ENCODE data around the gene MAML3.

Gene MAML3

DNA sequence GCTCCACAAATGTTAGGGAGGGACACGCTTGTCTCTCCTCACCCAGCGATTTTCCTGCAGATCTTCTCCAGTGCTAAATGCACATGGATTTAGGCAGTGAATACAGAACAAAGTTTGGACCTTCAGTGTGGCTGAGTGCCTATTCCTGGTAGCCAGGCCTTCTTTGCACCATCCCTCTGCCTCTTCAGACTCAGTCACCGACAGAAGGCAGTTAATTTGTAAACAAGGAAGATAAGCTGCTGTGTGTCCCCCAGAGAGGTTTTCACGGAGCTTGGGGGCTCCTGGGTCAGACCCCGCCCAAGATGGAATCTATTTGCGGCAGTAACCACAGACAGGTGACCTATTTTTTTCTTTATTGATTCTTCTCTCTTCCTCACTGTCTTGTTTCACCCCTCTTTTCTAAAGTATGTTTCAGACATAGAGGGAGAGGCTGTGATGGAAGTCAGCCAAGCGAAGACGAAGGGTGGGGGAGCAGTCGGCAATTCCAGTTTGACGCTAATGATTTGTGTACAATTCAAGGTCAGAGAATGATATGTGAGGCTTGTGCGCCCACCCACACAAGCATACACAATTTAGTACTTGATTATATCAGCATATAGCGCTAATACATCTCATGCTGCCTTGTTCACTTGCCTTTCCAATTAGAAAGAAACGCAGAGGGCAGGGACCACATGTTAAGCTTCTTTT, 287.6 kb downstream of the MAML3 start:
- Histone ChIP-seq H3K9ac (ENCODE audit: low read length) (no peak overlapping the region), H3K27ac (ENCODE audit: low read length) (no peak overlapping the region)

DNA sequence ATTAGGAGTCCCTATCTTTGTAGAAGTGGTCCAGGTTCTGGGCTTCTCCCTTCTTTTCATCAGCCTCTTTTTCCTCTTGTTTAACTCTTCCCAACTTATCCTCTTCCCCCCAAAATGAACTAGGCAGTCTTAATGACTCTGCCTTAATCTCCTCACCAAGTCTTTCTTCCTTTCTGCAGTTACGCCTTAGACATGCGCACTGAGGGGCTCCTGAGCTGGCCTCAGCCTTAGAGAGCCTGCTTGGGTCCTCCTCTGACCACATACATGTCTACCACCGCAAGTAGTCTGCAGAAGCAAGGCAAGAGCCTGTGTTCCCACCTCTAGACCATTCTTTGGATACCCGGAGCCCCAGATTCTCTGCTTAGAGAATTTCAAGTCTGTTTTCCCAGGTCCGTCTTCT, 288.4 kb downstream of the MAML3 start:
- Histone ChIP-seq H3K9me3 (ENCODE audit: insufficient read depth, low read length) (no peaks in the 10 kb centered on the region), H3K27ac (ENCODE audit: low read length) (no peak overlapping the region), H3K4me1 (ENCODE audit: low read length) (no peaks in the 10 kb centered on the region), H3K36me3 (replicated peaks; ENCODE audit: low read depth, low read length) (no peaks in the 10 kb centered on the region), H3K79me2 (ENCODE audit: low read length) (no peaks in the 10 kb centered on the region), H3K9ac (ENCODE audit: low read length) (no peak overlapping the region), H3K4me3 (ENCODE audit: low read length) (no peak overlapping the region), H3K4me2 (ENCODE audit: low read length) (no peak overlapping the region), H3K27me3 (ENCODE audit: low read depth, low read length) (peaks cover 73% of the 10 kb centered on the region), H2AFZ (ENCODE audit: low read depth, low read length) (no peak overlapping the region), H4K20me1 (ENCODE audit: insufficient read depth, low read length) (peaks cover 1% of the 10 kb centered on the region; the same call in 1 of the 2 replicates)
- no peak for TF ChIP-seq EZH2phosphoT487 (IDR thresholded peaks at IDR 0.05; ENCODE audit: low read depth)
- TF ChIP-seq, protein P1, sequence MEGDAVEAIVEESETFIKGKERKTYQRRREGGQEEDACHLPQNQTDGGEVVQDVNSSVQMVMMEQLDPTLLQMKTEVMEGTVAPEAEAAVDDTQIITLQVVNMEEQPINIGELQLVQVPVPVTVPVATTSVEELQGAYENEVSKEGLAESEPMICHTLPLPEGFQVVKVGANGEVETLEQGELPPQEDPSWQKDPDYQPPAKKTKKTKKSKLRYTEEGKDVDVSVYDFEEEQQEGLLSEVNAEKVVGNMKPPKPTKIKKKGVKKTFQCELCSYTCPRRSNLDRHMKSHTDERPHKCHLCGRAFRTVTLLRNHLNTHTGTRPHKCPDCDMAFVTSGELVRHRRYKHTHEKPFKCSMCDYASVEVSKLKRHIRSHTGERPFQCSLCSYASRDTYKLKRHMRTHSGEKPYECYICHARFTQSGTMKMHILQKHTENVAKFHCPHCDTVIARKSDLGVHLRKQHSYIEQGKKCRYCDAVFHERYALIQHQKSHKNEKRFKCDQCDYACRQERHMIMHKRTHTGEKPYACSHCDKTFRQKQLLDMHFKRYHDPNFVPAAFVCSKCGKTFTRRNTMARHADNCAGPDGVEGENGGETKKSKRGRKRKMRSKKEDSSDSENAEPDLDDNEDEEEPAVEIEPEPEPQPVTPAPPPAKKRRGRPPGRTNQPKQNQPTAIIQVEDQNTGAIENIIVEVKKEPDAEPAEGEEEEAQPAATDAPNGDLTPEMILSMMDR (IDR thresholded peaks at IDR 0.05; ENCODE audit: low read depth, low read length): no peak

More for the DNA sequence above, 287.6 kb downstream of the MAML3 start:
- no peak overlapping the region for H3K4me3 ChIP-seq (ENCODE audit: low read length)
- H4K20me1 ChIP-seq (ENCODE audit: insufficient read depth, low read length): no peaks in the 10 kb centered on the region
- no peaks in the 10 kb centered on the region for H3K79me2 ChIP-seq (ENCODE audit: low read length)
- no peaks in the 10 kb centered on the region for H3K4me1 ChIP-seq (ENCODE audit: low read length)
- H3K4me2 ChIP-seq (ENCODE audit: low read length): no peak overlapping the region
- TF ChIP-seq, protein P1 (IDR thresholded peaks at IDR 0.05; ENCODE audit: low read depth, low read length): no peak
- TF ChIP-seq EZH2phosphoT487 (IDR thresholded peaks at IDR 0.05; ENCODE audit: low read depth): no peak
- H3K36me3 ChIP-seq (replicated peaks; ENCODE audit: low read depth, low read length): no peaks in the 10 kb centered on the region
- no peaks in the 10 kb centered on the region for H3K9me3 ChIP-seq (ENCODE audit: insufficient read depth, low read length)
- peaks cover 74% of the 10 kb centered on the region for H3K27me3 ChIP-seq (ENCODE audit: low read depth, low read length)
- no peak overlapping the region for H2AFZ ChIP-seq (ENCODE audit: low read depth, low read length)

DNA sequence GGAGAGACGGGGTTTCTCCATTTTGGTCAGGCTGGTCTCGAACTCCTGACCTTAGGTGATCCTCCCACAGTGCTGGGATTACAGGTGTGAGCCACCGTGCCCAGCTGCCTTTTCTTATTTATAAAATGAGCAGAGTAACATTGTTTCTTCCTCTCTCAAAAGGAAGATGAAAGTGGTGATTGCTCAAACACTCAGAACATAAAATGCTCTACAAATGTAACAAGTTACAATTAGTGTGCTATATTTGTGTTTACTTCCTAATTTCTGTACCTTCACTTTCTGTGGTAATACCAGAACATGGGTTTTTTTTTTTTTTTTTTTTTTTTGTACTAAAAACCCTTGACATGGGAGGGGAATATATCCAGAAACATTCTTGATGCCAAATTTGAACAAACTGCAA, 290.5 kb downstream of the MAML3 start:
- Histone ChIP-seq H3K4me3 (ENCODE audit: low read length) (no peak overlapping the region), H3K4me2 (ENCODE audit: low read length) (no peak overlapping the region), H3K9me3 (ENCODE audit: insufficient read depth, low read length) (no peaks in the 10 kb centered on the region), H3K36me3 (replicated peaks; ENCODE audit: low read depth, low read length) (no peaks in the 10 kb centered on the region), H2AFZ (ENCODE audit: low read depth, low read length) (no peak overlapping the region), H3K9ac (ENCODE audit: low read length) (no peak overlapping the region), H3K27me3 (ENCODE audit: low read depth, low read length) (peaks cover 67% of the 10 kb centered on the region), H3K27ac (ENCODE audit: low read length) (no peak overlapping the region), H3K4me1 (ENCODE audit: low read length) (peaks cover 9% of the 10 kb centered on the region), H3K79me2 (ENCODE audit: low read length) (no peaks in the 10 kb centered on the region), H4K20me1 (ENCODE audit: insufficient read depth, low read length) (peaks cover 9% of the 10 kb centered on the region; the same call in 1 of the 2 replicates)
- TF ChIP-seq, protein P1 (IDR thresholded peaks at IDR 0.05; ENCODE audit: low read depth, low read length): no peak
- TF ChIP-seq EZH2phosphoT487 (IDR thresholded peaks at IDR 0.05; ENCODE audit: low read depth): no peak

DNA sequence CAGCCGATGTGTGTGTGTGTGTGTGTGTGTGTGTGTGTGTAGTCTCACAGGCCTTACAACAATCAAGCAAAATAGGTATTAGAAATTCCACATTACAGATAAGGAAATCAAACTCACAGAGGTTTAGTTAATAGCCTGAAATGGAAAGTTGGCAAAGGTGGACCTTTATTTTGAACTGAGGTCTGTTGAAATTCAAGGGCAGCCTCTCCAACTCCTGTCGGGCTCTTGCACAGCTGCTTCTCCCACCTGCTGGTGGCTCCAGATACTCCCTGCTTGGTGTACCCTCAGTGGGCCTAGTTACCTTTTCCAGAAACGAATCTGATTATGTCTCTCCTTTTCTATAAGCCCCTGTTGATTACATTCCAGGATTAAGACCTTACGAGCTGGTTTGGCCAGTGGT, 292.5 kb downstream of the MAML3 start:
- Histone ChIP-seq H3K9me3 (ENCODE audit: insufficient read depth, low read length) (no peaks in the 10 kb centered on the region), H3K79me2 (ENCODE audit: low read length) (no peaks in the 10 kb centered on the region), H3K9ac (ENCODE audit: low read length) (no peak overlapping the region), H3K4me2 (ENCODE audit: low read length) (no peak overlapping the region), H3K27me3 (ENCODE audit: low read depth, low read length) (peaks cover 71% of the 10 kb centered on the region), H4K20me1 (ENCODE audit: insufficient read depth, low read length) (peaks cover 17% of the 10 kb centered on the region), H3K36me3 (replicated peaks; ENCODE audit: low read depth, low read length) (no peaks in the 10 kb centered on the region), H3K27ac (ENCODE audit: low read length) (no peak overlapping the region), H3K4me1 (ENCODE audit: low read length) (peaks cover 15% of the 10 kb centered on the region), H2AFZ (ENCODE audit: low read depth, low read length) (no peak overlapping the region), H3K4me3 (ENCODE audit: low read length) (no peak overlapping the region)
- TF ChIP-seq, protein P1 (IDR thresholded peaks at IDR 0.05; ENCODE audit: low read depth, low read length): no peak
- no peak for TF ChIP-seq EZH2phosphoT487 (IDR thresholded peaks at IDR 0.05; ENCODE audit: low read depth)
